Fibroblast of the aortic adventitia (primary cell): ENCODE data around the gene HCFC2. TPM values are rescaled to one million over a fixed set of nuclear protein-coding genes. Genes with fewer than 3 reads are reported as not detected.

ENCODE experiments used
- DNase-seq: peaks from one replicate; pipeline ENCODE4 v3.0.0-alpha.2; 2010; ENCODE audit warnings: low read depth
- H3K4me3 ChIP-seq: 2 replicates; pipeline ENCODE4 v1.5.1; 2011; ENCODE audit warnings: low read depth, mild to moderate bottlenecking, control low read depth, low read length, moderate library complexity
- CTCF ChIP-seq: IDR thresholded peaks from 2 replicates; pipeline ENCODE4 v1.5.1; 2011; ENCODE audit warnings: mild to moderate bottlenecking, low read length, control low read depth, inconsistent platforms; ENCODE audit not compliant: insufficient read depth
- total RNA-seq: library from RNA; depleted of rRNA; stranded (reverse); fragments of >200 nt; gene quantifications from 2 replicates; pipeline ENCODE4 v1.2.3, GENCODE V29; 2012; ENCODE audit warnings: low replicate concordance

The HCFC2 gene
- total RNA-seq, 1 donor, result 30.5 TPM

- no peak overlapping the region for H3K4me3 ChIP-seq
- TF ChIP-seq CTCF, result no peak
- no peak for DNase-seq
Measured at GRCh38 chr12:104042580-104042979, 21.8 kb upstream of the HCFC2 start.

GRCh38 chr12:104044158-104044557 lies 20.2 kb upstream of the HCFC2 start:
- TF ChIP-seq CTCF, result no peak
- no peak overlapping the region for H3K4me3 ChIP-seq
- no peak for DNase-seq

GRCh38 chr12:104046306-104046705 lies 18.0 kb upstream of the HCFC2 start:
- DNase-seq, result no peak
- no peak for TF ChIP-seq CTCF
- H3K4me3 ChIP-seq, result no peak overlapping the region

- no peak for DNase-seq
- TF ChIP-seq CTCF, result no peak
- H3K4me3 ChIP-seq, result peak overlapping the region; percentile 75
Measured at GRCh38 chr12:104048162-104048561, 16.2 kb upstream of the HCFC2 start.

- H3K4me3 ChIP-seq, result peak overlapping the region; percentile 75
- no peak for TF ChIP-seq CTCF
- DNase-seq, result peak; percentile 42
Measured at GRCh38 chr12:104048811-104049210, 15.5 kb upstream of the HCFC2 start.

- peak overlapping the region; percentile 75 for H3K4me3 ChIP-seq
- DNase-seq, result peak; percentile 59
- no peak for TF ChIP-seq CTCF
Measured at GRCh38 chr12:104049278-104049902, 14.9 kb upstream of the HCFC2 start.

GRCh38 chr12:104049903-104050356 lies 14.4 kb upstream of the HCFC2 start, which contains the start of gene GLT8D2:
GLT8D2 (minus strand) TSS chr12:104050187; CDS start chr12:104019648, 30,539 bp downstream.
- no peak for TF ChIP-seq CTCF
- peak within 1 kb of the TSS; percentile 75 for H3K4me3 ChIP-seq
- DNase-seq, result peak; percentile 84
